ENCODE data around the gene POP7. TPM values are rescaled to one million over a fixed set of nuclear protein-coding genes. Genes with fewer than 3 reads are reported as not detected.
A peak's percentile ranks its signal among the peaks of the same experiment; 100 is the strongest.

POP7 gene
- total and polyA plus RNA-seq, 3 donors from 2014 or later = 21.6 to 39.4 (median 33.6) TPM

- H3K27me3 ChIP-seq = no peaks in the 10 kb centered on the region
- no peaks in the 10 kb centered on the region for H3K36me3 ChIP-seq (ENCODE audit: low read depth, missing control alignments)
- intact Hi-C loops (cut with DNase I; ENCODE audit: low total_unique reads) = no loop called here
- no peaks in the 10 kb centered on the region for H3K9me3 ChIP-seq
- TF ChIP-seq, protein P1, sequence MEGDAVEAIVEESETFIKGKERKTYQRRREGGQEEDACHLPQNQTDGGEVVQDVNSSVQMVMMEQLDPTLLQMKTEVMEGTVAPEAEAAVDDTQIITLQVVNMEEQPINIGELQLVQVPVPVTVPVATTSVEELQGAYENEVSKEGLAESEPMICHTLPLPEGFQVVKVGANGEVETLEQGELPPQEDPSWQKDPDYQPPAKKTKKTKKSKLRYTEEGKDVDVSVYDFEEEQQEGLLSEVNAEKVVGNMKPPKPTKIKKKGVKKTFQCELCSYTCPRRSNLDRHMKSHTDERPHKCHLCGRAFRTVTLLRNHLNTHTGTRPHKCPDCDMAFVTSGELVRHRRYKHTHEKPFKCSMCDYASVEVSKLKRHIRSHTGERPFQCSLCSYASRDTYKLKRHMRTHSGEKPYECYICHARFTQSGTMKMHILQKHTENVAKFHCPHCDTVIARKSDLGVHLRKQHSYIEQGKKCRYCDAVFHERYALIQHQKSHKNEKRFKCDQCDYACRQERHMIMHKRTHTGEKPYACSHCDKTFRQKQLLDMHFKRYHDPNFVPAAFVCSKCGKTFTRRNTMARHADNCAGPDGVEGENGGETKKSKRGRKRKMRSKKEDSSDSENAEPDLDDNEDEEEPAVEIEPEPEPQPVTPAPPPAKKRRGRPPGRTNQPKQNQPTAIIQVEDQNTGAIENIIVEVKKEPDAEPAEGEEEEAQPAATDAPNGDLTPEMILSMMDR (IDR thresholded peaks at IDR 0.05) = no peak
- TF ChIP-seq POLR2A (IDR thresholded peaks at IDR 0.05) = no peak
- H3K27ac ChIP-seq = no peak overlapping the region
- H3K4me1 ChIP-seq = peaks cover 6% of the 10 kb centered on the region
- 62 to 67% methylated on average over 12 of the region's 12 CpGs for WGBS, 2 donors
- peak; percentile 22 for DNase-seq
- H3K4me3 ChIP-seq = no peak overlapping the region
Measured at GRCh38 chr7:100726996-100727761, 21.3 kb downstream of the POP7 start.

GRCh38 chr7:100728196-100728595, 22.3 kb downstream of the POP7 start:
- no peak for TF ChIP-seq POLR2A (IDR thresholded peaks at IDR 0.05)
- TF ChIP-seq, protein P1 (IDR thresholded peaks at IDR 0.05) = no peak
- DNase-seq = no peak
- Histone ChIP-seq H3K27ac (no peak overlapping the region), H3K36me3 (ENCODE audit: low read depth, missing control alignments) (no peaks in the 10 kb centered on the region), H3K9me3 (no peaks in the 10 kb centered on the region), H3K27me3 (no peaks in the 10 kb centered on the region), H3K4me1 (peaks cover 6% of the 10 kb centered on the region), H3K4me3 (no peak overlapping the region)
- intact Hi-C loops (cut with DNase I; ENCODE audit: low total_unique reads) = no loop called here
- WGBS, 2 donors = 88 to 90% methylated on average over 8 of the region's 8 CpGs

- no peaks in the 10 kb centered on the region for H3K36me3 ChIP-seq (ENCODE audit: low read depth, missing control alignments)
- no peak for DNase-seq
- no peaks in the 10 kb centered on the region for H3K9me3 ChIP-seq
- H3K4me1 ChIP-seq = peaks cover 6% of the 10 kb centered on the region
- TF ChIP-seq POLR2A (IDR thresholded peaks at IDR 0.05) = no peak
- TF ChIP-seq, protein P1 (IDR thresholded peaks at IDR 0.05) = no peak
- 36 to 67% methylated on average over 1 to 3 of the region's 3 CpGs for WGBS, 2 donors
- intact Hi-C loops (cut with DNase I; ENCODE audit: low total_unique reads) = no loop called here
- H3K4me3 ChIP-seq = no peak overlapping the region
- H3K27ac ChIP-seq = no peak overlapping the region
- no peaks in the 10 kb centered on the region for H3K27me3 ChIP-seq
Measured at GRCh38 chr7:100730136-100730800, 24.3 kb downstream of the POP7 start.

DNA sequence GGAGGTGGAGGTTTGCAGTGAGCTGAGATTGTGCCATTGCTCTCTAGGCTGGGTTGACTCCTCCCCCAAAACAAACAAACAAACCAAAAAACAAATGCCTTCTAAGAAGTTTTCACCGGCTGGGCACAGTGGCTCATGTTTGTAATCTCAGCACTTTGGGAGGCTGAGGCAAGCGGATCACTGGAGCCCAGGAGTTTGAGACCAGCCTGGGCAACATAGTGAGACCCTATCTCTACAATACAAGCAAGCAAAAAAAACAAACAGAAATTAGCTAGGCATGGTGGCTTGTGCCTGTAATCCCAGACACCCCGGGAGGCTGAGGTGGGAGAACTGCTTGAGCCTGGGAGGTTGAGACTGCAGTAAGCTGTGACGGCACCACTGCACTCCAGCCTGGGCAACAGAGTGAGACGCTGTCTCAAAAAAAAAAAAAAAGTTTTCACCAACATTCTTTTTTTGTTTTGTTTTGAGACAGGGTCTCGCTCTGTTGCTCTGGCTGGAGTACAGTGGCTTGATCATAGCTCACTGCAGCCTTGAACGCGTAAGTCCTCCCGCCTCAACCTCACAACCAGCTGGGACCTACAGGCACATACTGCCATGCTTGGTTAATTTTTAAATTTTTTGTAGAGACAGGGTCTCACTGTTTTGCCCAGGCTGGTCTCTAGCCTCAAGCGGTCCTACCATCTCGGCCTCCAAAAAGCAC, 26.2 kb downstream of the POP7 start:
- intact Hi-C loops (cut with DNase I; ENCODE audit: low total_unique reads) = no loop called here
- 84 to 86% methylated on average over 10 to 11 of the region's 11 CpGs for WGBS, 2 donors
- H3K27me3 ChIP-seq = no peaks in the 10 kb centered on the region
- no peak overlapping the region for H3K27ac ChIP-seq
- H3K9me3 ChIP-seq = no peaks in the 10 kb centered on the region
- H3K4me1 ChIP-seq = no peaks in the 10 kb centered on the region
- TF ChIP-seq, protein P1 (IDR thresholded peaks at IDR 0.05) = no peak
- H3K4me3 ChIP-seq = no peak overlapping the region
- no peak for DNase-seq
- no peaks in the 10 kb centered on the region for H3K36me3 ChIP-seq (ENCODE audit: low read depth, missing control alignments)
